Aorta (tissue), 5 donors: ENCODE results near the gene LARP4B. TPM values are rescaled to one million over a fixed set of nuclear protein-coding genes. Genes with fewer than 3 reads are reported as not detected.

Source experiments
- ATAC-seq: fragments of 200-7000 bp; cut with Tn5 transposase; one replicate; pipeline ENCODE4 v1.9.1; 2022; ENCODE audit warnings: moderate library complexity; ENCODE audit not compliant: low FRiP score
- DNase-seq, 2 donors: peaks; one replicate each; pipeline ENCODE4 v3.0.0-alpha.2; 2020
- H3K27ac ChIP-seq, 2 donors: one replicate each; pipeline ENCODE4 v1.5.1; 2013; ENCODE audit warnings: low read length in 2 of 2, mild to moderate bottlenecking in 2 of 2, moderate library complexity in 2 of 2, control low read depth in 1 of 2, inconsistent platforms in 1 of 2, low read depth in 1 of 2
- H3K27me3 ChIP-seq, 2 donors: one replicate each; pipeline ENCODE4 v1.6.1; 2013; ENCODE audit warnings: control low read depth in 1 of 2, low read length in 1 of 2, mild to moderate bottlenecking in 1 of 2, moderate library complexity in 1 of 2; ENCODE audit not compliant: insufficient read depth in 2 of 2, control insufficient read depth in 1 of 2
- H3K36me3 ChIP-seq, 2 donors: one replicate each; pipeline ENCODE4 v1.6.1; 2013; ENCODE audit warnings: control low read depth in 1 of 2, low read length in 1 of 2, mild to moderate bottlenecking in 1 of 2; ENCODE audit not compliant: insufficient read depth in 2 of 2, control insufficient read depth in 1 of 2
- H3K4me1 ChIP-seq, 2 donors: one replicate each; pipeline ENCODE4 v1.6.1; 2013; ENCODE audit warnings: low read length in 2 of 2, control low read depth in 1 of 2, mild to moderate bottlenecking in 1 of 2, moderate library complexity in 1 of 2; ENCODE audit not compliant: insufficient read depth in 2 of 2, control insufficient read depth in 1 of 2
- H3K4me3 ChIP-seq, 2 donors: one replicate each; pipeline ENCODE4 v1.5.1; 2013; ENCODE audit warnings: low read length in 2 of 2, control low read depth in 1 of 2, mild to moderate bottlenecking in 1 of 2
- H3K9me3 ChIP-seq: one replicate; pipeline ENCODE4 v1.6.1; 2013; ENCODE audit warnings: mild to moderate bottlenecking, low read length; ENCODE audit not compliant: control insufficient read depth
- WGBS, 2 donors: extraction: QIAGEN DNeasy Blood & Tissue Kit; methylation state at CpG; one replicate each; pipeline ENCODE4 v1.1.7; 2013; 5-methylcytosine and 5-hydroxymethylcytosine counted together
- intact Hi-C, 2 donors: fragments of 100-400 bp; cut with DNase I; formaldehyde crosslinking; loops; one replicate each; pipeline versions ENCODE4 v1.14.2 to v1.15.0; 2022
- polyA plus RNA-seq, 2 donors: library from polyadenylated mRNA; stranded (reverse); fragments of 200-250 nt; gene quantifications; one replicate each; pipeline ENCODE4 v1.2.3, GENCODE V29; 2013
- total RNA-seq, 2 donors: library from RNA; stranded (reverse); fragmentation: NEBNext Ultra II Directional; extraction: Animal tissue kit (Norgen Biotek cat#: 25700); gene quantifications; one replicate each; pipeline ENCODE4 v1.2.1, GENCODE V29; 2021
- donor health status: healthy with polysubstance abuse.
- donor health status: Bipolar disorder and iron deficiency.
- donor health status: DM: no; HTN: no; CAD: no.
- donor health status: DM: no; HTN: no; CAD: no.
- donor health status: DM: yes; HTN: yes; CAD: no.

Gene LARP4B
- total and polyA plus RNA-seq, 4 donors: 8.1 to 82.4 (median 42.8) TPM

GRCh38 chr10:767794-768193 is 163.7 kb downstream of the LARP4B start:
- WGBS, 2 donors: 88 to 89% methylated on average over 2 of the region's 2 CpGs
- no peak for ATAC-seq

GRCh38 chr10:767211-767610 is 164.3 kb downstream of the LARP4B start:
- Histone ChIP-seq H3K4me3 (no peak overlapping the region), H3K4me1 (no peaks in the 10 kb centered on the region), H3K27ac (no peak overlapping the region), H3K27me3 (peaks cover 0 to 2% of the 10 kb centered on the region in 2 donors), H3K36me3 (no peaks in the 10 kb centered on the region), H3K9me3 (peaks cover 4% of the 10 kb centered on the region)
- intact Hi-C loops: no loop called here
- DNase-seq (no peak), ATAC-seq (no peak)
- WGBS, 2 donors: 85 to 87% methylated on average over 1 of the region's 1 CpG

More at GRCh38 chr10:767794-768193, 163.7 kb downstream of the LARP4B start:
- no peak overlapping the region for H3K4me3 ChIP-seq
- no peaks in the 10 kb centered on the region for H3K4me1 ChIP-seq
- H3K27ac ChIP-seq: no peak overlapping the region
- peaks cover 4% of the 10 kb centered on the region for H3K9me3 ChIP-seq
- intact Hi-C loops: no loop called here
- H3K27me3 ChIP-seq: peaks cover 0 to 2% of the 10 kb centered on the region in 2 donors
- no peak for DNase-seq
- H3K36me3 ChIP-seq: no peaks in the 10 kb centered on the region

- ATAC-seq: no peak
- Histone ChIP-seq H3K4me3 (no peak overlapping the region), H3K36me3 (no peaks in the 10 kb centered on the region), H3K4me1 (no peaks in the 10 kb centered on the region), H3K27ac (no peak overlapping the region), H3K9me3 (no peaks in the 10 kb centered on the region), H3K27me3 (no peaks in the 10 kb centered on the region)
- intact Hi-C loops: no loop called here
- no peak for DNase-seq
Observed at GRCh38 chr10:761376-761775, 170.1 kb downstream of the LARP4B start.

GRCh38 chr10:760622-761021 is 170.9 kb downstream of the LARP4B start:
- no peak overlapping the region for H3K27ac ChIP-seq
- 80 to 84% methylated on average over 2 of the region's 2 CpGs for WGBS, 2 donors
- H3K4me1 ChIP-seq: no peaks in the 10 kb centered on the region
- no peaks in the 10 kb centered on the region for H3K9me3 ChIP-seq
- H3K36me3 ChIP-seq: no peaks in the 10 kb centered on the region
- no peak for DNase-seq
- no peaks in the 10 kb centered on the region for H3K27me3 ChIP-seq
- ATAC-seq: no peak
- H3K4me3 ChIP-seq: no peak overlapping the region
- intact Hi-C loops: no loop called here

GRCh38 chr10:759898-760477 is 171.5 kb downstream of the LARP4B start:
- no peaks in the 10 kb centered on the region for H3K4me1 ChIP-seq
- H3K27me3 ChIP-seq: peaks cover 0 to 1% of the 10 kb centered on the region in 2 donors
- WGBS, 2 donors: 85 to 97% methylated on average over 5 of the region's 5 CpGs
- ATAC-seq (no peak), DNase-seq (no peak)
- intact Hi-C loops: no loop called here
- no peaks in the 10 kb centered on the region for H3K36me3 ChIP-seq
- no peak overlapping the region for H3K27ac ChIP-seq
- no peak overlapping the region for H3K4me3 ChIP-seq
- peaks cover 3% of the 10 kb centered on the region for H3K9me3 ChIP-seq

Other genes starting within 250 kb of the LARP4B start
- 10 to 100 TPM; 38.7 to 40.2 TPM for gene DIP2C, start 242.0 kb downstream of the LARP4B start, total RNA-seq
- gene DIP2C, start 242.0 kb downstream of the LARP4B start, polyA plus RNA-seq: 1 to 10 TPM; 6.4 to 9.0 TPM
- 10 to 100 TPM; 29.2 to 46.9 TPM for gene GTPBP4, start 56.7 kb upstream of the LARP4B start, total RNA-seq
- gene GTPBP4, start 56.7 kb upstream of the LARP4B start, polyA plus RNA-seq: 10 to 100 TPM; 21.6 to 24.7 TPM
- gene IDI2, start 94.2 kb upstream of the LARP4B start, total RNA-seq: not detected
- under 1 TPM in 1 of 2 donors, not detected in 1; 0.10 TPM for gene IDI2, start 94.2 kb upstream of the LARP4B start, polyA plus RNA-seq
- gene IDI1, start 117.4 kb upstream of the LARP4B start, total RNA-seq: 10 to 100 TPM; 28.6 to 39.3 TPM
- 10 to 100 TPM; 18.9 to 43.3 TPM for gene IDI1, start 117.4 kb upstream of the LARP4B start, polyA plus RNA-seq
- 10 to 100 TPM; 20.3 to 25.9 TPM for gene WDR37, start 124.7 kb upstream of the LARP4B start, total RNA-seq
- 1 to 10 TPM; 3.9 to 8.6 TPM for gene WDR37, start 124.7 kb upstream of the LARP4B start, polyA plus RNA-seq